Smooth muscle cell (in vitro differentiated cells): ENCODE results near the gene MARCHF6. TPM values are rescaled to one million over a fixed set of nuclear protein-coding genes. Genes with fewer than 3 reads are reported as not detected.
"Not testable (repeated sequence)": the region's sequence is repeated elsewhere in the genome, so short reads cannot be mapped to it uniquely, and the experiment has no call there.

ENCODE experiments used
- DNase-seq: peaks from one replicate; lab custom pipeline; 2025; ENCODE audit not compliant: unreplicated experiment; lab: John Stamatoyannopoulos, UW
- H2AFZ ChIP-seq: fragments of 200-600 bp; sonication (generic); 2 replicates; pipeline ENCODE4 v1.6.0; 2016; ENCODE audit warnings: antibody characterized with exemption, low read depth, mild to moderate bottlenecking
- H3F3A ChIP-seq: fragments of 200-600 bp; sonication (generic); 2 replicates; pipeline ENCODE4 v1.6.0; 2017; ENCODE audit warnings: antibody characterized with exemption, low read depth
- H3K27ac ChIP-seq: fragments of 200-600 bp; sonication (generic); 2 replicates; pipeline ENCODE4 v1.5.1; 2016; ENCODE audit warnings: low read depth, mild to moderate bottlenecking
- H3K27me3 ChIP-seq: fragments of 200-600 bp; sonication (generic); 2 replicates; pipeline ENCODE4 v1.6.1; 2016; ENCODE audit warnings: low read depth, mild to moderate bottlenecking
- H3K36me3 ChIP-seq: fragments of 200-600 bp; sonication (generic); 2 replicates; pipeline ENCODE4 v1.5.1; 2016; ENCODE audit warnings: low read depth
- H3K4me1 ChIP-seq: fragments of 200-600 bp; sonication (generic); 2 replicates; pipeline ENCODE4 v1.5.1; 2016; ENCODE audit warnings: low read depth
- H3K4me2 ChIP-seq: fragments of 200-600 bp; sonication (generic); 2 replicates; pipeline ENCODE4 v1.6.0; 2016; ENCODE audit warnings: mild to moderate bottlenecking
- H3K4me3 ChIP-seq: fragments of 200-600 bp; sonication (generic); 2 replicates; pipeline ENCODE4 v1.5.1; 2016; ENCODE audit warnings: mild to moderate bottlenecking
- H3K79me2 ChIP-seq: fragments of 200-600 bp; sonication (generic); 2 replicates; pipeline ENCODE4 v1.6.0; 2016; ENCODE audit warnings: low read depth, mild to moderate bottlenecking
- H3K9ac ChIP-seq: fragments of 200-600 bp; sonication (generic); 2 replicates; pipeline ENCODE4 v1.6.0; 2016; ENCODE audit warnings: low read depth
- H3K9me3 ChIP-seq: fragments of 200-600 bp; sonication (generic); replicated peaks from 2 replicates; pipeline ENCODE4 v1.5.1; 2016; ENCODE audit warnings: low read depth
- H4K20me1 ChIP-seq: fragments of 200-600 bp; sonication (generic); 2 replicates; pipeline ENCODE4 v1.6.0; 2016; ENCODE audit warnings: low read depth
- WGBS: methylation state at CpG from one replicate; pipeline ENCODE4 v1.1.7; 2016; ENCODE audit warnings: low lambda C conversion rate; 5-methylcytosine and 5-hydroxymethylcytosine counted together
- polyA plus RNA-seq: library from polyadenylated mRNA; unstranded; fragments of >200 nt; fragmentation: Nextera tagmentation; extraction: Ambion mirVana; gene quantifications from 2 replicates; pipeline ENCODE4 v1.2.1, GENCODE V29; 2016
- total RNA-seq: library from RNA; depleted of rRNA; stranded (reverse); fragments of >200 nt; gene quantifications from 2 replicates; pipeline ENCODE4 v1.2.3, GENCODE V29; 2014
- TF ChIP-seq, protein P1 (sequence below): fragments of 200-600 bp; sonication (generic); IDR thresholded peaks from 2 replicates; pipeline ENCODE4 v1.5.1; 2017; ENCODE audit warnings: borderline replicate concordance, mild to moderate bottlenecking, antibody characterized with exemption; ENCODE audit not compliant: insufficient read depth, poor library complexity, severe bottlenecking

Gene MARCHF6
- total and polyA plus RNA-seq, 2 experiments from 2014 or later, result 70.0 to 106 TPM

DNA sequence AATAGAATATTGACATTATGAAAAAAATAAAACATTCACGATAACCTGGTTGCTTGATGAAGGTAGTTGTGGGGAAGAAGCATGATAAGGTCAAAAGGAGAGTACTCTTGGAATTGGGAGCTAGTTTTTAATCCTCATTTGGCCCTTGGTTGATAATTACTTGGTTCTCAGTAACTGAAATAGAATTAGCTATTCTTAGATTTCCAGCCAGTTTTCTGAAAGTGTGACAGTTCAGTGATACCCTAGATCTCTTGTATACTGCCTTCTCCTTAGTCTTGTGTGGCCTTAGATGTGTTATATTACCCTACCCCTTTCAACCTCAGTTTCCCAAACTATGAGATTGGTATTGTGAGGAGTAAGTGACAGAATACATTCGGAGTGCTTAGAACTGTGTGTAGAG is 17.4 kb downstream of the MARCHF6 start:
- no peak for DNase-seq
- Histone ChIP-seq H3K9ac (no peak overlapping the region), H3K4me3 (no peak overlapping the region), H3K9me3 (no peaks in the 10 kb centered on the region), H3K27ac (no peak overlapping the region), H3K36me3 (no peaks in the 10 kb centered on the region), H3K79me2 (peaks cover 98% of the 10 kb centered on the region), H2AFZ (no peak overlapping the region), H3K4me2 (no peak overlapping the region), H4K20me1 (peaks cover 100% of the 10 kb centered on the region), H3K27me3 (no peaks in the 10 kb centered on the region), H3F3A (no peaks in the 10 kb centered on the region), H3K4me1 (peaks cover 21% of the 10 kb centered on the region)
- 100% methylated on average over 2 of the region's 2 CpGs for WGBS
- TF ChIP-seq, protein P1, sequence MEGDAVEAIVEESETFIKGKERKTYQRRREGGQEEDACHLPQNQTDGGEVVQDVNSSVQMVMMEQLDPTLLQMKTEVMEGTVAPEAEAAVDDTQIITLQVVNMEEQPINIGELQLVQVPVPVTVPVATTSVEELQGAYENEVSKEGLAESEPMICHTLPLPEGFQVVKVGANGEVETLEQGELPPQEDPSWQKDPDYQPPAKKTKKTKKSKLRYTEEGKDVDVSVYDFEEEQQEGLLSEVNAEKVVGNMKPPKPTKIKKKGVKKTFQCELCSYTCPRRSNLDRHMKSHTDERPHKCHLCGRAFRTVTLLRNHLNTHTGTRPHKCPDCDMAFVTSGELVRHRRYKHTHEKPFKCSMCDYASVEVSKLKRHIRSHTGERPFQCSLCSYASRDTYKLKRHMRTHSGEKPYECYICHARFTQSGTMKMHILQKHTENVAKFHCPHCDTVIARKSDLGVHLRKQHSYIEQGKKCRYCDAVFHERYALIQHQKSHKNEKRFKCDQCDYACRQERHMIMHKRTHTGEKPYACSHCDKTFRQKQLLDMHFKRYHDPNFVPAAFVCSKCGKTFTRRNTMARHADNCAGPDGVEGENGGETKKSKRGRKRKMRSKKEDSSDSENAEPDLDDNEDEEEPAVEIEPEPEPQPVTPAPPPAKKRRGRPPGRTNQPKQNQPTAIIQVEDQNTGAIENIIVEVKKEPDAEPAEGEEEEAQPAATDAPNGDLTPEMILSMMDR, result no peak

DNA sequence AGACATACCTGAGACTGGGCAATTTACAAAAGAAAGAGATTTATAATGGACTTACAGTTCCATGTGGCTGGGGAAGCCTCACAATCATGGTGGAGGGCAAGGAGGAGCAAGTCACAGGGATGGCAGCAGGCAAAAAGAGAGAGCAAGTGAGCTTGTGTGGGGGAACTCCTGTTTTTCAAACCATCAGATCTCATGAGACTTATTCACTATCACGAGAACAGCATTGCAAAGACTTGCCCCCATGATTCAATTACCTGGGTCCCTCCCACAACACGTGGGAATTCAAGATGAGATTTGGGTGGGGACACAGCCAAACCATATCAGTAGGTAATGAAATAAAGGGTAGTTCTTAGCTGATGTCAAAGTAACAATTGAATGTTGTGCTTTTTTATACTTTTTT is 17.9 kb downstream of the MARCHF6 start:
- not testable (repeated sequence) for H3K27me3 ChIP-seq, H3K9ac ChIP-seq, H3K27ac ChIP-seq, DNase-seq, H3K4me2 ChIP-seq, H2AFZ ChIP-seq, H3F3A ChIP-seq, H3K36me3 ChIP-seq, H3K9me3 ChIP-seq, H3K4me3 ChIP-seq
- H3K79me2 ChIP-seq, result peaks cover 98% of the 10 kb centered on the region
- WGBS, result 80% methylated on average over 2 of the region's 2 CpGs
- H3K4me1 ChIP-seq, result peaks cover 21% of the 10 kb centered on the region
- H4K20me1 ChIP-seq, result peaks cover 100% of the 10 kb centered on the region

DNA sequence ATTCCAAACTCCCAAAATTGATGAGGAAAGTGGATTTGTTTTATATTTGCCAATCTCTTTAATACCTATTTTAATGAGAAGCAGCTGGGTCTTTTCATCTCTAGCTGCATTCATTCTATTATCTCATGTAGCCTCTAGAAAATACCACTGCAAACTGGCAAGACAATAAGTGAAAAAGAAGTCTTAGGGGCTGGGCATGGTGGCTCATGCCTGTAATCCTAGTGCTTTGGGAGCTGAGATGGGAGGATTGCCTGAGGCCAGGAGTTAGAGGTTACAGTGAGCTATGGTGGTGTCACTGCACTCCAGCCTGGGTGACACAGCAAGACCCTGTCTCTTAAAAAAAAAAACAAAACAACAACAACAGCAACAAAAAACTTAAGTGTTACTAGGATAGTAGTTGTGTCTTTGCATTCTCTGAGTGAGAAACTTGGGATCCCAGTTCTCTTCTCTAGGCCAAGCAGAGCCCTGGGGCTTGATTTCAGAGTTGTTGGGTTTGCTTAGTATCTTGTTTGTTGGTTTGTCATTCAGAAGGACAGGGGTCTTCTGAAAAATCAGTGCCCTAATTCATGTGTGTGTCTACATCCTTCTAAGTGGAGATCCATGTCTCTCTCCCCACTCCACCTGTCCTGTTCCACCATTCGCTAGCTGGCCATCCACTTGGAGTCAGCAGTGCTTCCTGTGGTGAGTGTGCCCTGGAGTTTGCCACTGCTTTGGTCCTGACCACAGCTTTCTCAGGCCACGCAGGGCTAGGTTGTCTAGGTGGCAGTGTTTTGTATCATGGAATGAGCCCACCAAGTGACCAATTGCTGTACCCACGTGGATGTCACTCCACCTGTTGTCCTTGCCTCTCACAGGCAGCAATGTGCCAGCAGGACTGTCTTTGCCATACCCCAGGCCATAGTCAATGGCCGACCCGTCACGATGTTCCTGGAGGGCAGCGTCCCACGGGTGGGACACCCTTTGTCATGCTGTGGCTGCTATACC is 19.5 kb downstream of the MARCHF6 start:
- no peak overlapping the region for H3K4me2 ChIP-seq
- H3F3A ChIP-seq, result no peaks in the 10 kb centered on the region
- no peak for DNase-seq
- H3K79me2 ChIP-seq, result peaks cover 98% of the 10 kb centered on the region
- H3K27me3 ChIP-seq, result no peaks in the 10 kb centered on the region
- peak overlapping the region; percentile 7 for H3K27ac ChIP-seq
- WGBS, result over 99% methylated on average over 8 of the region's 8 CpGs
- H3K4me1 ChIP-seq, result peaks cover 21% of the 10 kb centered on the region
- no peaks in the 10 kb centered on the region for H3K9me3 ChIP-seq
- H4K20me1 ChIP-seq, result peaks cover 100% of the 10 kb centered on the region
- H3K4me3 ChIP-seq, result no peak overlapping the region
- TF ChIP-seq, protein P1, result no peak
- no peaks in the 10 kb centered on the region for H3K36me3 ChIP-seq
- H3K9ac ChIP-seq, result no peak overlapping the region
- H2AFZ ChIP-seq, result no peak overlapping the region

DNA sequence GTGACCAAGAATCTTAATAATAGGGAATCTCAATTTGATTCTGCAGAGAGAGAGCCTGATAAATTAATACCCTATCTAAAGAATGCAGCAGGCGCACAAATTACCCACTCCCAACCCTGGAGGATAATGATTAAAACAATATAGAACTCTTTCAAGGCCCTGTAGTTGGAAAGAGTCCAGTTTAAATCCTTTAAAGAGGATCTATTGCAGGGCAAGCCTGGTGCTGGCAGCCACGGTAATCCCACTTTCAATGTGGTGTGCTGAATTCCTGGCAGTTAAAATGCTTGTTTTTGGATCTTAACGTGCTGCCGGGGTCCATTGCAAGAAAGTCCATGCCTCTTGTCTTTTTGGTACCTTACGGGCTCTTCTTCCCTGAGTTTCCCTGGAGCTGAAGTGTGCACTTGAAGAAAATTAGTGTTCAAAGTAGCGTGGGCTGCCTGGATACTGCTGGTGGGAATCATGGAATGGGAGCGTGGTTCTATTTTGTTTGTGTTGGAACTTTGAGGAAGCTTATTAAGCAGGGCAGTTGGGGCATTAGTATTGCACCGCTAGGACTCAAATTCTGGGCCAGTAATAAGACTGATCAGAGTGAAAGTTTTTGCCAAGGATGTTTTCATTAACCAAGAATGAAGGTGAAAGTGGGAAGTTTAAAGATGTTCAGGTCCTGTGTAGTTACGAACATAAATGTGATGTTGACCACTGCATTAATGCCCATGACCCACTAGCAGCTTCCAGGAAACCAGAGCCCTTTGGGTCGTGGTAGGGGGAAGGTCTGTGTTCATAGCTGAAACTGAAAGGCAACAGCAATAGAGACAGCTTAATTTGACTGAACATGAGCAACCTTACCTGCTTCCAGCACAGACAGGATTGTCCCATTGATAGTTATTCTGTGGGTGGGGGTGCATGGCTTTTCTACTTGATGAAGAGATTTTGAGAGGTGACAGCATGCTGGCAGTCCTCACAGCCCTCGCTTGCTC is 20.8 kb downstream of the MARCHF6 start:
- H3F3A ChIP-seq, result no peaks in the 10 kb centered on the region
- H2AFZ ChIP-seq, result no peak overlapping the region
- no peaks in the 10 kb centered on the region for H3K27me3 ChIP-seq
- H3K79me2 ChIP-seq, result peaks cover 98% of the 10 kb centered on the region
- H3K36me3 ChIP-seq, result no peaks in the 10 kb centered on the region
- H3K4me2 ChIP-seq, result no peak overlapping the region
- peaks cover 21% of the 10 kb centered on the region for H3K4me1 ChIP-seq
- no peak overlapping the region for H3K4me3 ChIP-seq
- no peak for DNase-seq
- WGBS, result 84% methylated on average over 11 of the region's 11 CpGs
- TF ChIP-seq, protein P1, result no peak
- H3K27ac ChIP-seq, result no peak overlapping the region
- H3K9me3 ChIP-seq, result no peaks in the 10 kb centered on the region
- H4K20me1 ChIP-seq, result peaks cover 100% of the 10 kb centered on the region
- no peak overlapping the region for H3K9ac ChIP-seq

DNA sequence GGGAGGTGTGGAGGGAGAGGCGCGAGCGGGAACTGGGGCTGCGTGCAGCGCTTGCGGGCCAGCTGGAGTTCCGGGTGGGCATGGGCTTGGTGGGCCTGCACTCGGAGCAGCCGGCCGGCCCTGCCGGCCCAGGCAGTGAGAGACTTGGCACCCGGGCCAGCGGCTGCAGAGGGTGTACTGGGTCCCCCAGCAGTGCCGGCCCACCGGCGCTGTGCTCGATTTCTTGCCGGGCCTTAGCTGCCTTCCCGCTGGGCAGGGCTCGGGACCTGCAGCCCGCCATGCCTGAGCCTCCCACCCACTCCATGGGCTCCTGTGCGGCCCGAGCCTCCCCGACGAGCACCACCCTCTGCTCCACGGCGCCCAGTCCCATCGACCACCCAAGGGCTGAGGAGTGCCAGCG is 21.7 kb downstream of the MARCHF6 start:
- Histone ChIP-seq H3K79me2 (peaks cover 98% of the 10 kb centered on the region), H3K4me1 (peaks cover 21% of the 10 kb centered on the region), H4K20me1 (peaks cover 100% of the 10 kb centered on the region)
- not testable (repeated sequence) for H3K27me3 ChIP-seq, H2AFZ ChIP-seq, H3K4me2 ChIP-seq, H3F3A ChIP-seq, H3K27ac ChIP-seq, H3K36me3 ChIP-seq, DNase-seq, H3K4me3 ChIP-seq, H3K9me3 ChIP-seq, H3K9ac ChIP-seq
- 97% methylated on average over 27 of the region's 29 CpGs for WGBS
